H1 (cell line): Measurements from ENCODE around the gene LENG9.
"Not testable (repeated sequence)": the region's sequence is repeated elsewhere in the genome, so short reads cannot be mapped to it uniquely, and the experiment has no call there.

Experiments
- CEBPB ChIP-seq: IDR thresholded peaks from 2 replicates; pipeline ENCODE4 v1.6.1; 2012; ENCODE audit warnings: low read depth, low read length
- EP300 ChIP-seq, 2 experiments: IDR thresholded peaks; 1 replicate in 1 of 2; 2 replicates in 1 of 2; pipeline ENCODE4 v1.6.1; 2011 to 2012; ENCODE audit warnings: low read depth in 2 of 2, low read length in 2 of 2, mild to moderate bottlenecking in 2 of 2, borderline replicate concordance in 1 of 2, inconsistent platforms in 1 of 2, moderate library complexity in 1 of 2
- FOSL1 ChIP-seq: IDR thresholded peaks from 2 replicates; pipeline ENCODE4 v1.6.1; 2011; ENCODE audit warnings: mild to moderate bottlenecking, low read depth, low read length, moderate library complexity; ENCODE audit not compliant: insufficient read depth
- MAFK ChIP-seq: IDR thresholded peaks from 2 replicates; pipeline ENCODE4 v1.6.1; 2012; ENCODE audit warnings: low read depth, mild to moderate bottlenecking, improper control_type of control experiment, low read length
- MAX ChIP-seq: IDR thresholded peaks from 2 replicates; pipeline ENCODE4 v1.6.1; 2012; ENCODE audit warnings: inconsistent platforms
- POLR2AphosphoS5 ChIP-seq: IDR thresholded peaks from 2 replicates; pipeline ENCODE4 v1.6.1; 2011; ENCODE audit warnings: low read depth, low read length
- SAP30 ChIP-seq: fragments of 300-600 bp; sonication (generic); IDR thresholded peaks from 2 replicates; pipeline ENCODE4 v1.7.1; 2012; ENCODE audit warnings: low read length, moderate library complexity, mild to moderate bottlenecking, inconsistent platforms; ENCODE audit not compliant: insufficient read depth, insufficient replicate concordance
- SUZ12 ChIP-seq: fragments of 200-600 bp; sonication (generic); IDR thresholded peaks from 2 replicates; pipeline ENCODE4 v1.6.1; 2012; ENCODE audit warnings: mild to moderate bottlenecking, inconsistent platforms, low read length, moderate library complexity, mixed read lengths
- TAF1 ChIP-seq: IDR thresholded peaks from 2 replicates; pipeline ENCODE4 v1.6.1; 2011; ENCODE audit warnings: mild to moderate bottlenecking, low read depth, low read length
- TCF12 ChIP-seq: IDR thresholded peaks from 2 replicates; pipeline ENCODE4 v1.6.1; 2011; ENCODE audit warnings: low read depth, mild to moderate bottlenecking, low read length
- TF ChIP-seq, protein P1 (sequence below), 3 experiments: IDR thresholded peaks; 1 replicate in 2 of 3; 2 replicates in 1 of 3; pipeline versions ENCODE4 v1.5.1 to v1.6.1; 2011; ENCODE audit warnings: low read length in 3 of 3, mild to moderate bottlenecking in 3 of 3, inconsistent platforms in 2 of 3, low read depth in 1 of 3, moderate library complexity in 1 of 3; ENCODE audit not compliant: insufficient read depth in 1 of 3; ENCODE audit errors: control extremely low read depth in 1 of 3

DNA sequence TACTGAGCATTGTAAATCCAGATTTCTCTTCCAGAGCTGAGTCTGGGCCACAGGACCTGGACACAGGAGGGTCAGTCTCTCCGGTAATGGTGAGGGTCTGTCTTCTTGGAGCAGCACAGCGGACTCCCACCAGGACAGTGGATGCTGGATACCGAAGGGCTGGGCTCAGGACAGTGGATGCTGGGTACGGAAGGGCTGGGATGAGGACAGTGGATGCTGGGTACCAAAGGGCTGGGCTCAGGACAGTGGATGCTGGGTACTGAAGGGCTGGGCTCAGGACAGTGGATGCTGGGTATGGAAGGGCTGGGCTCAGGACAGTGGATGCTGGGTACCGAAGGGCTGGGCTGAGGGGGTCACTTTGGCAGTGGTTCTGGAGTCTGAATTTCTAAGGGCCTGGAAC is 29.5 kb upstream of the LENG9 start:
- not testable (repeated sequence) for TF ChIP-seq FOSL1; TAF1; SAP30; POLR2AphosphoS5; CEBPB; MAFK; EP300 (IDR thresholded peaks at IDR 0.05; ENCODE audit: borderline replicate concordance in 1 of 2, low read depth in 2 of 2, low read length in 2 of 2); TCF12; SUZ12; MAX
- TF ChIP-seq, protein P1, sequence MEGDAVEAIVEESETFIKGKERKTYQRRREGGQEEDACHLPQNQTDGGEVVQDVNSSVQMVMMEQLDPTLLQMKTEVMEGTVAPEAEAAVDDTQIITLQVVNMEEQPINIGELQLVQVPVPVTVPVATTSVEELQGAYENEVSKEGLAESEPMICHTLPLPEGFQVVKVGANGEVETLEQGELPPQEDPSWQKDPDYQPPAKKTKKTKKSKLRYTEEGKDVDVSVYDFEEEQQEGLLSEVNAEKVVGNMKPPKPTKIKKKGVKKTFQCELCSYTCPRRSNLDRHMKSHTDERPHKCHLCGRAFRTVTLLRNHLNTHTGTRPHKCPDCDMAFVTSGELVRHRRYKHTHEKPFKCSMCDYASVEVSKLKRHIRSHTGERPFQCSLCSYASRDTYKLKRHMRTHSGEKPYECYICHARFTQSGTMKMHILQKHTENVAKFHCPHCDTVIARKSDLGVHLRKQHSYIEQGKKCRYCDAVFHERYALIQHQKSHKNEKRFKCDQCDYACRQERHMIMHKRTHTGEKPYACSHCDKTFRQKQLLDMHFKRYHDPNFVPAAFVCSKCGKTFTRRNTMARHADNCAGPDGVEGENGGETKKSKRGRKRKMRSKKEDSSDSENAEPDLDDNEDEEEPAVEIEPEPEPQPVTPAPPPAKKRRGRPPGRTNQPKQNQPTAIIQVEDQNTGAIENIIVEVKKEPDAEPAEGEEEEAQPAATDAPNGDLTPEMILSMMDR (IDR thresholded peaks at IDR 0.05; ENCODE audit: control extremely low read depth in 1 of 3, insufficient read depth in 1 of 3, low read depth in 1 of 3, low read length in 3 of 3) = not testable (repeated sequence)
